GM18861 (cell line): ENCODE data around the gene POLR2A.
"Not testable (repeated sequence)": the region's sequence is repeated elsewhere in the genome, so short reads cannot be mapped to it uniquely, and the experiment has no call there.

ENCODE experiments used
- ATAC-seq: cut with Tn5 transposase; IDR thresholded peaks from one replicate; pipeline ENCODE4 v1.9.1; 2021; ENCODE audit not compliant: unreplicated experiment

POLR2A gene

GRCh38 chr17:7460850-7461660 is 23.1 kb upstream of the POLR2A start:
- no peak for ATAC-seq

GRCh38 chr17:7462474-7463371 is 21.4 kb upstream of the POLR2A start:
- ATAC-seq = no peak

GRCh38 chr17:7463372-7463846 is 20.8 kb upstream of the POLR2A start:
- no peak for ATAC-seq

- ATAC-seq = no peak
These were observed 20.1 kb upstream of the POLR2A start for GRCh38 chr17:7464081-7464480.

- ATAC-seq = no peak
These were observed 18.4 kb upstream of the POLR2A start for GRCh38 chr17:7465597-7466275.

GRCh38 chr17:7466318-7466638 is 17.9 kb upstream of the POLR2A start:
- no peak for ATAC-seq

- ATAC-seq = no peak
These were observed 17.4 kb upstream of the POLR2A start for GRCh38 chr17:7466639-7467341.

GRCh38 chr17:7467498-7467897 is 16.7 kb upstream of the POLR2A start:
- no peak for ATAC-seq

- no peak for ATAC-seq
These were observed 15.9 kb upstream of the POLR2A start for GRCh38 chr17:7468290-7468689.

GRCh38 chr17:7468804-7469389 is 15.3 kb upstream of the POLR2A start:
- no peak for ATAC-seq

- not testable (repeated sequence) for ATAC-seq
These were observed 14.3 kb upstream of the POLR2A start for GRCh38 chr17:7469843-7470242.

GRCh38 chr17:7470457-7470973 is 13.7 kb upstream of the POLR2A start:
- not testable (repeated sequence) for ATAC-seq

GRCh38 chr17:7471729-7472128 is 12.4 kb upstream of the POLR2A start:
- ATAC-seq = no peak

GRCh38 chr17:7474767-7475166 is 9.4 kb upstream of the POLR2A start:
- ATAC-seq = not testable (repeated sequence)

GRCh38 chr17:7475764-7476422 is 8.3 kb upstream of the POLR2A start:
- ATAC-seq = no peak

GRCh38 chr17:7476494-7476893 is 7.7 kb upstream of the POLR2A start:
- ATAC-seq = no peak

- no peak for ATAC-seq
These were observed 7.2 kb upstream of the POLR2A start for GRCh38 chr17:7476951-7477350.

- ATAC-seq = no peak
These were observed 6.5 kb upstream of the POLR2A start for GRCh38 chr17:7477392-7478275.
